ENCODE data around the gene MTPN. TPM values are rescaled to one million over a fixed set of nuclear protein-coding genes. Genes with fewer than 3 reads are reported as not detected.

Gene MTPN
- total RNA-seq, 1 donor from 2014 or later: 120 TPM

- no peak for TF ChIP-seq CTCF (conservative IDR thresholded peaks at IDR 0.05; ENCODE audit: low read depth, low read length)
- no peak overlapping the region for H3K4me3 ChIP-seq (ENCODE audit: low read depth, low read length)
- DNase-seq (ENCODE audit: low read depth): no peak
Measured at GRCh38 chr7:135910393-135911036, 66.6 kb downstream of the MTPN start.

- DNase-seq (ENCODE audit: low read depth): no peak
- TF ChIP-seq CTCF (conservative IDR thresholded peaks at IDR 0.05; ENCODE audit: low read depth, low read length): no peak
- no peak overlapping the region for H3K4me3 ChIP-seq (ENCODE audit: low read depth, low read length)
Measured at GRCh38 chr7:135905858-135906257, 71.3 kb downstream of the MTPN start.

- no peak for DNase-seq (ENCODE audit: low read depth)
- no peak overlapping the region for H3K4me3 ChIP-seq (ENCODE audit: low read depth, low read length)
- no peak for TF ChIP-seq CTCF (conservative IDR thresholded peaks at IDR 0.05; ENCODE audit: low read depth, low read length)
Measured at GRCh38 chr7:135905355-135905754, 71.8 kb downstream of the MTPN start.

- no peak for TF ChIP-seq CTCF (conservative IDR thresholded peaks at IDR 0.05; ENCODE audit: low read depth, low read length)
- H3K4me3 ChIP-seq (ENCODE audit: low read depth, low read length): no peak overlapping the region
- DNase-seq (ENCODE audit: low read depth): no peak
Measured at GRCh38 chr7:135904282-135904681, 72.9 kb downstream of the MTPN start.

GRCh38 chr7:135901585-135902540 is 75.3 kb downstream of the MTPN start:
- no peak for TF ChIP-seq CTCF (conservative IDR thresholded peaks at IDR 0.05; ENCODE audit: low read depth, low read length)
- no peak overlapping the region for H3K4me3 ChIP-seq (ENCODE audit: low read depth, low read length)
- no peak for DNase-seq (ENCODE audit: low read depth)

- TF ChIP-seq CTCF (conservative IDR thresholded peaks at IDR 0.05; ENCODE audit: low read depth, low read length): no peak
- no peak overlapping the region for H3K4me3 ChIP-seq (ENCODE audit: low read depth, low read length)
- no peak for DNase-seq (ENCODE audit: low read depth)
Measured at GRCh38 chr7:135900065-135900546, 77.1 kb downstream of the MTPN start.

Data from epithelial cell of proximal tubule (primary cell).